Measurements from ENCODE around the gene CPPED1. TPM values are rescaled to one million over a fixed set of nuclear protein-coding genes. Genes with fewer than 3 reads are reported as not detected.
"Not testable (repeated sequence)": the region's sequence is repeated elsewhere in the genome, so short reads cannot be mapped to it uniquely, and the experiment has no call there.

Gene CPPED1
- total and polyA plus RNA-seq, 8 donors = 1.8 to 7.9 (median 3.6) TPM

GRCh38 chr16:12801511-12802042 lies 2.1 kb downstream of the CPPED1 start:
- intact Hi-C loops (cut with DNase I) = no loop called here
- no peak overlapping the region for H3K4me3 ChIP-seq
- no peaks in the 10 kb centered on the region for H3K27me3 ChIP-seq
- ATAC-seq (no peak), DNase-seq (no peak), FAIRE-seq (no peak)
- WGBS, 2 donors = 45 to 55% methylated on average over 4 of the region's 4 CpGs
- H3K27ac ChIP-seq = no peak overlapping the region
- no peak for TF ChIP-seq CTCF (IDR thresholded peaks at IDR 0.05)
- no peaks in the 10 kb centered on the region for H3K36me3 ChIP-seq
- no peaks in the 10 kb centered on the region for H3K9me3 ChIP-seq
- peaks cover 0 to 9% (median 6%) of the 10 kb centered on the region in 3 donors for H3K4me1 ChIP-seq

- Histone ChIP-seq H3K4me1 (peaks cover 0 to 9% (median 6%) of the 10 kb centered on the region in 3 donors), H3K27ac (no peak overlapping the region), H3K9me3 (no peaks in the 10 kb centered on the region), H3K4me3 (no peak overlapping the region), H3K27me3 (no peaks in the 10 kb centered on the region), H3K36me3 (no peaks in the 10 kb centered on the region)
- intact Hi-C loops (cut with DNase I) = no loop called here
- WGBS, 2 donors = 77 to 86% methylated on average over 6 of the region's 6 CpGs
- ATAC-seq = no peak
- no peak for FAIRE-seq
- TF ChIP-seq CTCF (IDR thresholded peaks at IDR 0.05) = no peak
- DNase-seq = no peak
Measured at GRCh38 chr16:12800817-12801216, 2.9 kb downstream of the CPPED1 start.

- DNase-seq; H3K4me1 ChIP-seq; FAIRE-seq; H3K27me3 ChIP-seq; intact Hi-C loops (cut with DNase I); H3K36me3 ChIP-seq; H3K27ac ChIP-seq; H3K9me3 ChIP-seq; ATAC-seq; H3K4me3 ChIP-seq: not testable (repeated sequence)
- WGBS, 2 donors = 75 to 82% methylated on average over 8 of the region's 8 CpGs
Measured at GRCh38 chr16:12799996-12800395, 3.7 kb downstream of the CPPED1 start.

- DNase-seq (no peak), ATAC-seq (no peak), FAIRE-seq (no peak)
- WGBS, 2 donors = 75 to 82% methylated on average over 5 of the region's 5 CpGs
- H3K4me3 ChIP-seq = no peak overlapping the region
- H3K27ac ChIP-seq = no peak overlapping the region
- peaks cover 0 to 9% (median 6%) of the 10 kb centered on the region in 3 donors for H3K4me1 ChIP-seq
- TF ChIP-seq CTCF (IDR thresholded peaks at IDR 0.05) = no peak
- H3K36me3 ChIP-seq = no peaks in the 10 kb centered on the region
- intact Hi-C loops (cut with DNase I) = no loop called here
- no peaks in the 10 kb centered on the region for H3K27me3 ChIP-seq
- no peaks in the 10 kb centered on the region for H3K9me3 ChIP-seq
Measured at GRCh38 chr16:12798846-12799245, 4.8 kb downstream of the CPPED1 start.

DNA sequence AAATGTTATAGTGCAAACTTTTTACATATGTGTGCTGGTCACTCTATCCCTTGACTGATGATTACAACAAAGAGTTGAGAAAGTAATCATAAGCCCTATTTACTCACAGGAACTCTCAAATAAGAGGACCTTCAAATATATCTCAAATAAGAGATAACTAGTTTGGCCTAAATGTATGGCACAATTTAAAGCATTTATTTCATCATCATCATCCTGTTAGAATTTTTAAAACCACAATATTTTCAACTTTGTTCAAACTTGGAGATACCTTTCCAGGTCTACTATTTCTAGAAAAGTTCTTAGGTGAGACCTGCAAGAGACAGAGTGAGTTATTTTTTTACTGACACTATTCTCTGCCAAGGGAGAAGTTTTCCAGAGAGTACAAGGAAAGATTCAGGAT lies 5.5 kb downstream of the CPPED1 start:
- Histone ChIP-seq H3K4me3 (no peak overlapping the region), H3K27ac (no peak overlapping the region), H3K36me3 (no peaks in the 10 kb centered on the region), H3K27me3 (no peaks in the 10 kb centered on the region), H3K4me1 (peaks cover 0 to 9% (median 6%) of the 10 kb centered on the region in 3 donors), H3K9me3 (no peaks in the 10 kb centered on the region)
- ATAC-seq (no peak), FAIRE-seq (no peak), DNase-seq (no peak)
- no peak for TF ChIP-seq CTCF (IDR thresholded peaks at IDR 0.05)
- intact Hi-C loops (cut with DNase I) = no loop called here
